ENCODE results near the gene KIF3A. TPM values are rescaled to one million over a fixed set of nuclear protein-coding genes. Genes with fewer than 3 reads are reported as not detected.

Gene KIF3A
- total RNA-seq, 1 experiment from 2014 or later = 13.2 TPM

DNA sequence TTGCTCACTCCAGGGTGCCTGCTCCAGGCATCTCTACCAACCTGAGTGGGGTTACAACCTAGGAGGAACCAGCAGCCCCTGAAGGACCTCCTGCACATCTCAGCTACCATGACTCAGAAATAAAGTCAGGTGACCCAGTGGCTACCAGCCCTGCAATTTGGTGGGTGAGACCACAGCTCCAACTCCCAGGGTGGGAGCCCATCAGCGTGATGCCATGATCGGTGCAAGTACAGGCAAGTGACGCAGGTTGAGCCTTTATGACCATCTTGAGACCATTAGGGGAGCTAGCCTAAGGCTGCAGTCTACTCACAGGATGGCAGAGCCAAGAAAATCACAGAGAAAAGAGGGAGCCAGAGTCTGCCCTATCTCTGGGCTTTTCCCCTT is 31.1 kb upstream of the KIF3A start:
- Histone ChIP-seq H3K79me2 (ENCODE audit: insufficient read depth, low read length) (no peaks in the 10 kb centered on the region), H3K27me3 (ENCODE audit: insufficient read depth, low read length) (no peaks in the 10 kb centered on the region), H3K27ac (ENCODE audit: insufficient read length, low read depth, low read length) (no peak overlapping the region), H3K79me1 (ENCODE audit: insufficient read depth, low read depth, low read length, poor library complexity, severe bottlenecking) (no peaks in the 10 kb centered on the region), H4K5ac (ENCODE audit: insufficient read length, low read depth, low read length) (no peak overlapping the region), H3K56ac (ENCODE audit: insufficient read length, low read depth, low read length) (no peak overlapping the region), H3K4me1 (ENCODE audit: insufficient read depth, low read length) (peaks cover 3% of the 10 kb centered on the region; the same call in 1 of the 2 replicates), H2BK5ac (ENCODE audit: insufficient read length, low read length) (no peak overlapping the region), H4K91ac (ENCODE audit: insufficient read length, low read depth, low read length) (no peak overlapping the region), H4K20me1 (ENCODE audit: control insufficient read depth, insufficient read depth, insufficient read length) (no peaks in the 10 kb centered on the region), H3K9me3 (ENCODE audit: control insufficient read depth, low read depth, low read length) (no peaks in the 10 kb centered on the region), H3K9ac (ENCODE audit: extremely low read depth, insufficient read length, low read length) (no peak overlapping the region), H3T11ph (ENCODE audit: low read length) (no peak overlapping the region), H3K4ac (ENCODE audit: low read depth, low read length) (no peak overlapping the region), H2AFZ (ENCODE audit: low read length) (no peak overlapping the region), H2BK20ac (ENCODE audit: low read depth, low read length, poor library complexity, severe bottlenecking) (no peak overlapping the region), H2BK15ac (ENCODE audit: low read depth, low read length) (no peak overlapping the region), H3K4me2 (ENCODE audit: insufficient read depth, insufficient read length, low read length) (no peak overlapping the region), H3K18ac (ENCODE audit: insufficient read length, low read depth, low read length) (no peak overlapping the region), H2AK5ac (ENCODE audit: insufficient read length, low read length) (no peak overlapping the region), H2BK120ac (ENCODE audit: low read depth, low read length, poor library complexity, severe bottlenecking) (no peak overlapping the region), H3K23me2 (ENCODE audit: insufficient read length, low read depth, low read length, poor library complexity, severe bottlenecking) (no peaks in the 10 kb centered on the region), H3K23ac (ENCODE audit: insufficient read length, low read depth, low read length) (no peak overlapping the region), H4K8ac (replicated peaks; ENCODE audit: insufficient read length, low read depth, low read length) (no peak overlapping the region), H2BK12ac (ENCODE audit: insufficient read length, low read depth, low read length) (no peak overlapping the region), H3K14ac (ENCODE audit: insufficient read depth, low read length) (no peak overlapping the region)
- Mint-ChIP-seq H3K36me3 (ENCODE audit: insufficient read depth in 1 of 3, low read depth in 3 of 3) (peaks cover 0 to 9% (median 9%) of the 10 kb centered on the region in 3 experiments; a peak in 5 of 7 replicates), H3K27me3 (ENCODE audit: low read depth) (peaks cover 13% of the 10 kb centered on the region; the same call in 1 of the 2 replicates), H3K27ac (no peak overlapping the region), H3K4me1 (peaks cover 20 to 22% of the 10 kb centered on the region in 2 experiments), H3K4me3 (no peak overlapping the region), H3K9me3 (no peaks in the 10 kb centered on the region)
- DNase-seq = no peak
- TF ChIP-seq, protein P1, sequence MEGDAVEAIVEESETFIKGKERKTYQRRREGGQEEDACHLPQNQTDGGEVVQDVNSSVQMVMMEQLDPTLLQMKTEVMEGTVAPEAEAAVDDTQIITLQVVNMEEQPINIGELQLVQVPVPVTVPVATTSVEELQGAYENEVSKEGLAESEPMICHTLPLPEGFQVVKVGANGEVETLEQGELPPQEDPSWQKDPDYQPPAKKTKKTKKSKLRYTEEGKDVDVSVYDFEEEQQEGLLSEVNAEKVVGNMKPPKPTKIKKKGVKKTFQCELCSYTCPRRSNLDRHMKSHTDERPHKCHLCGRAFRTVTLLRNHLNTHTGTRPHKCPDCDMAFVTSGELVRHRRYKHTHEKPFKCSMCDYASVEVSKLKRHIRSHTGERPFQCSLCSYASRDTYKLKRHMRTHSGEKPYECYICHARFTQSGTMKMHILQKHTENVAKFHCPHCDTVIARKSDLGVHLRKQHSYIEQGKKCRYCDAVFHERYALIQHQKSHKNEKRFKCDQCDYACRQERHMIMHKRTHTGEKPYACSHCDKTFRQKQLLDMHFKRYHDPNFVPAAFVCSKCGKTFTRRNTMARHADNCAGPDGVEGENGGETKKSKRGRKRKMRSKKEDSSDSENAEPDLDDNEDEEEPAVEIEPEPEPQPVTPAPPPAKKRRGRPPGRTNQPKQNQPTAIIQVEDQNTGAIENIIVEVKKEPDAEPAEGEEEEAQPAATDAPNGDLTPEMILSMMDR (conservative IDR thresholded peaks at IDR 0.05) = no peak
- WGBS (ENCODE audit: extremely low coverage, insufficient read length, low lambda C conversion rate) = no CpG with 5 or more reads among the region's 3 CpGs
